NCI-H1436 treated with DMSO at 0.1 percent for 48 hours (cell line): ENCODE results near the gene PTPRN2.

ENCODE experiments used
- DNase-seq: peaks from one replicate; lab custom pipeline; 2025; lab: John Stamatoyannopoulos, UW

PTPRN2 gene

DNA sequence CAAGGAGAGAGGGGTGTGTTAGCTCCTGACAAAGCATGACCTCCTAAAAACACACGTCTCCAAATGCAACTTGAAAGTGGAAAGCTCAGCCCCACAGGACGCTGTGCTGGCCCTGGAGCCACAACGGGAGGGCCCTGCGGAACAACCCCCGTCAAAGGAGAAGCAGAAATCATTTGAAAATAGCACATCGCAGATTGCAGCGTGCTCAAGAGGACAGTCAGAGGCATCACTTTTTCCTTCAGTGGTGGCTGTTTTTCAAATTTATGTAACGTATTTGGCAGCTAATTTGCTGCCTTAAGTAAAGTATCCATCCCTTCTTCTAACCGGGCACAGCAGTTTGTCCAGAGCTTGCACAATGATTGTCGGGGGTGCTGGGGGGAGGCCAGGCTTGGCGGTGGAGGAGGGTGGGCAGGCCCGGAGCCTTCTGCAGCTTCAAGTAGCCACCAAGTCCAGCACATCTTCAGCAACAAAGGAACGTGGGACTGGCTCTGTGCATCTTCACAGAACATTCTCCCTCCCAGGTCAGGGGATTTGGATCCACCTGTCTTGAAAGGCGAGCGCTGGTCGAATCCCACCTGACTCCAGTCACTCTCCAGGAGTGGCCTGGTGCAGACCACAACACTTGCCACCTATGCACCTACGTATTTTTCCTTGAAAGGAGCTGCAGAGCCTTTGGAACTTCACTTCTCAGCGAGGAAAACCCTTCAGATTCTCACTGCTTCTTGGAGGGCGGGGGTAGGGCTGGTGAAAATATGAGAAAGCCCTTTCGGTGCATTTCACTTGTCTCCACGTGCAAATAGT is 904.5 kb downstream of the PTPRN2 start:
- no peak for DNase-seq

DNA sequence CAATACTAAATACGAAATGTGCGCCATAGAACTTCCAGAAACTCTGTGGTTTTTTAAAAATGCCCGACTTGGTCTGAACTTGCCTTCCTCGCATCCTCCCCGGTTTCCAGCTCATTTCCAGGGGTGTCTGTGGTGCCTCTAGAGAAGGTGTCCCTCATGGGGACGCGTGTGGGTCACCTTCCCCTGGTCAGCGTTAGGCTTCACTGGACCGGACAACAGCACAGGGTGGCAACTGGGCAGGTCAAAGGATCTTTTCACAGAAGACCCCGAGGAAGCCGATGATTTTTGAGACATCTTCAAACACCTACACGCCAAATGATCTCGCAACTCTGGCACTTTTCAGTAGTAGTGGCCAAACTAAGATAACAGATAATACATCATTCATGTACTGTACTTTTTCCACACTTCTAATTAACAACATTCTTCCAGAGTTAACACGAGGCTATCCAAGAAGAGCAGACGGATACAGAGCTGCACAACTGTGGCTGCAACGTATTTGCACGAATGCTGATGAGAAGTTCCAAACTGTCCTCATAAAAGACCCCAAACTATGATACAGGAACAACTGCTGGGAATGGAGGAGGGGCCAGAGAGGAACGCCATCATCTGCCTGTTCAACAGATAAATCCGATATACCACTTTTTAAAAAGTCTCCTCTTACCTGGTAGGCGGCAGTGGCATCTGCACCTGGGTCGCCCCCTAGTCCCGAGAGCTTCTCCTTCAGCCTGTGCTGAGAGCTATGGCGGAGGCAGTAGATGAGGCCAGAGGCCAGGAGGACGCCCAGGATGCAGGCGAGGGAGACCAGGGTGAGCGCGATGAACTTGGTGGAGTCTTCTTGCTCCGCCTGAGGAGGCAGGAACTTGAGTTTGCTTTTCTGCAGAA is 905.3 kb downstream of the PTPRN2 start:
- DNase-seq: no peak

DNA sequence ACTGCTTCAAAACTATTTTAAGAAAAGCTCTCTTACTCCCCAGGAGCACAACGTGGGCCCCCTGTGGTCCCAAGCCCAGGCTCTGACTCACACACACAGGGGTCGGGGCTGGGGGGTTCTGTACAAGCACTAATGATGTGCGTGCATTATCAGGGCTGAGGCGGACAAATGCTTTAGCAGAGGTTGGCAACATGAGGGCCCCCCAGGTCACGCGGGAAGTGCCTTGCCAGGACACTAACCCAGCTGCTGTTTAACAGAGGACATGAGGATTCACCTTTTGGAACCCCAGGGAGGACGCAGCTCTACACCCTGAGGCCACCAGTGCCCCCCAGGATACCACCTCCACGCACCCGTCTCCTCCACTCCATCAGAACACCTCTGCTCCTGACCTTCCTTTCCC is 908.0 kb downstream of the PTPRN2 start:
- no peak for DNase-seq

- no peak for DNase-seq
Measured at GRCh38 chr7:157678501-157678900, 909.1 kb downstream of the PTPRN2 start.

DNA sequence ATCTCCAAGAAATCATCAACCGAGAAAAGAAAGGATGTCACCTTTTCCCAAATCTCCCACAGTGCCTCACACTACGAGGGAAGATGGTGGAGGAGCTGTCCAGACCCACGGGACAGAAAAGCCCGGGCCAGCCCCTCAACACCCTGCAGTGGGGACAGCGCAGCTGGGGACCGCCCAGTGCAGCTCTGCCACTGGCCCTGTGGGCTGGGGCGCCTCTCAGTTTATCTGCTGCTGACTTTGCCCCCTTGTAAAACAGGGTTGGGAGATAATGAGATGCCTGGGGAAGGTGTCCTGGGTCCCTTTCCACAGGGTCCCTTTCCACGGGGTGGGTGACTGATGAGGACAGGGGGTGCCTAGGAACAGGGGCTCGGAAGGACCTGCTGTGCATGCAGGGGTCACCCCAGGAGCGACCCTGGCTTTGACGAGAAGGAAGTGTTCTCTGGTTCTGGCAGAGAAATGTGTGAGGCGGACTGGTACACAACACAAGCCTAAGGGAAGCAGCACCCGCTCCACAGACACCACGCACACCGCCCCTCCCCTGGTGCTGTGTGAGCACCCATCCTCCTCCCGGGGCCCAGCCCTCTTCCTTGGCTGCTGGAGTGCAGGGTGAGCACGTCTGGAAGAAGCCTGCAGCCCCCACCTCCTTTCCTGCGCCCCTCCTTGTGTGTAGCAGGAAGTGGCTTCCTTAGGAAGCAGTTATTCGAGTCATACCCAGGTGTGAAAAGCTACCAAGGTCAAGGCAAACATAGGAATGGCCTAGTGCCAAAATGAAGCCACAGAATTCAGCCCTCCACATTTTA is 911.0 kb downstream of the PTPRN2 start:
- no peak for DNase-seq

GRCh38 chr7:157676001-157676400 is 911.6 kb downstream of the PTPRN2 start:
- DNase-seq: no peak

GRCh38 chr7:157675427-157675927 is 912.1 kb downstream of the PTPRN2 start:
- no peak for DNase-seq

GRCh38 chr7:157674715-157675426 is 912.8 kb downstream of the PTPRN2 start:
- DNase-seq: no peak

DNA sequence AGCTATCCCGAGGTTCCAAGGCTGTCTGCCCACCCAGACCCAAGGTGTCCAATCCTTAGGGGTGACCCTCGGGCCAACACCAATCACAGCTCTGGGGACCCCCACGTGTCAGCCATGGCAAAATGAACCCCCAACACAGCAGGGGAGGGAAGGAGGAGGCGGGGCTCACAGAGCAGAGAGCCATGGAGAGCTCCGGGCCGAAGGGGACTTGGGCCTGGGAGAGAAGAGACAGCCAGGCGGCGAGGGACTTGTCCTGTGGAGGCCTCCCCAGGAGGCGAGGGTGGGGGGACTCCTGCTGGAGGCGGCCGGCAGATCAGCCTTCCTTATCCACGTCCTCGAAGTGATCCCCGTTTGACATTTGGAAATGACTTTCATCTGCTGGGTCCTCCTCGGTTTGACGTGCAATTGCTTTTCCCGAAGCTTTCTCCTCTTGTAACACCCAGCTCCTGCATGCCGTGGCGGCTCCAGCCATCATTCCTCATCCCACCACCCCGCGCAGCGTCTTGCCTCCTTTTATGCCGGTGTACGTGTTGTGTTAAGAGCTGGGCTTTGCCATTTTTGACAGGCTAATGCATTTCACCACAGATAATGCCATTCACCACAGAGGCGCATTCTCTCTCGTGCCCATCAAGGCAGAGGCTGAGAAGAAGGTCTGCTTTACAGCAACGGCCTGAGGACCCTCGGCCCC is 913.5 kb downstream of the PTPRN2 start:
- no peak for DNase-seq

DNA sequence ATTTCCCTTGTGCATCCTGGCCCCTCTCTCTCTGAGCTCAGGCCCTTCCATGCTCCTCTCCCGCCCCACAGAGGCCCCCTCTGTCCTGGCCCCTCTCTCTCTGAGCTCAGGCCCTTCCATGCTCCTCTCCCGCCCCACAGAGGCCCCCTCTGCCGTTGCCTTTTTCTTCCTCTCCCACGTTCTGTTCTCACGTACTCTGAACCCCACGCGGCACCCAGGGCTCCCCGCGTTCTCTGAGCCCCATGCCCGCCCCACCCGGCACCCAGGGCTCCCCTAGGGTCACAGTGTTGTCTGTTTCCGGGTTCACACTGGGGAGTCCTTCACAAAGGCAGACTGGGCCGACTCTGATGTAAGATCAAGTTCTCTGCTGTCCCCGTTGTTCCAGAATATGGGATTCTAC is 914.0 kb downstream of the PTPRN2 start:
- no peak for DNase-seq

DNA sequence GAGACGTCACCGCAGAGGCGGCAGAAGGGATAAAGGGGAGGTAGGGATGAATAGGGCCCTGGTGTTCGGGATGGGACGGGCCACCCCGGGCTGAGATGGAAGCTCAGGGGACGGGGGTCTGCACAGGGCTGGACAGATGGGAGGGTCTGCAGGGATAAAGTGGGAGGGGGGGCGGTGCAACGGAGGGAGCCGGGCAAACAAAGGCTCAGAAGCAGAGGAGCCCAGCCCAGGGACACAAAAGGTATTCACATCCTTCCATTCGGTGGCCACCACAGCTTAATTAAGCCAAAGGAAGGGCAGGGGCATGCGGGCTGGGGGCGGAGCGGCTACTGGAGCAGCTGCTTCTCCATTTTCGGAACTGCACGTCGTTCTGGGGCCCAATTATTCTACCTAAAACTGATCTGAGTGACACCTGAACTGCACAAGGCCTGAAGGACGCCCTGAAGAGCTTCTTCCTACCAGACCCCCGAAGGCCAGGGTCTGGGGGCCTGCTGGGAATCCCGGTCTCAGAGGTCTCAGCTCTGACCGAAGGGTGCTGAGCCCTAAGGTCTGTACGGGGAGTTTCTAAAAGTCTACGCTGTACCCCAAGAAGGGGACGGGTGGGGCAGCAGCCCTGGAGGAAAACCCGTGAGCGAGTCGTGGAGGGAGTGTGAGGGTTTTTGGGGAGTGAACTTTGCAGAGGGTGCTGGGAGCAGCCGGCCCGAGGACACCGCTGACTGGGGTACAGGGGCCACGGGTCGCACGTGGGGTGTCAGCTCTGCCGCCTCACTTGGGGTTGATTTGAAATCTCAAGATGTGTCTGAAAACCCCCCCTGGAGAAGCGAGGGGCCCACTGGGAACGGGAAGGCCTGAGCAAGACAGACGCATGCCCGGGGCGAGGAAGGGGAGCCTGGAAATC is 916.0 kb downstream of the PTPRN2 start:
- no peak for DNase-seq

- DNase-seq: no peak
Measured at GRCh38 chr7:157670490-157671357, 916.9 kb downstream of the PTPRN2 start.

DNA sequence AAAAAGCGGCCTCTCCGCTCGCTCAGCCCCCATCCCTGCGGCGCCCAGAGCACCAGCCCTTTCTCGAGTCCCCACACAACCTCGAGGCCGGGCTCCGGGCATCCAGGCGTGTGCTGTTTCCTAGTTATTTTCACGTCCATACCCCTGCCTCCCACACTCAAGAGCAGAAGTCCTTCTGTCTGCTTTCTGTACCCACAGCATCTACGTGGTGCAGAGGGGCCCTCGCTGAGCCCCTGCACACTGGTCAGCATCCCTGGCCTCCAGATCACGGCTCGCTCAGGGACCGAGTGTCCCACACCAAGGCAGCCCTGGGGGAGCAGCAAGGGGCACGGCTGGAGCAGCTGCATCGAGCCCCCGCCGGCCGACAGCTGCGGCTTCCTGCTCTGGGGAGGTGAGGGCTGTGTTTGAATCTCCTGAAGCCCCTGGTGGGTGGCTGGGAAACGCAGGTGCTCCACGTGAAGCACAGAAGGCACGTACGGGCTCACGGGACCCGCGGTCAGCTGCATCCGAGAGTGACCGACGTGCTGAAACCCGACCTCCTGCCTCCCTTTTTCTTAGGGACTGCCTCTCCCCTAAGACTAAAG is 917.8 kb downstream of the PTPRN2 start:
- no peak for DNase-seq

- no peak for DNase-seq
Measured at GRCh38 chr7:157668884-157669767, 918.5 kb downstream of the PTPRN2 start.

GRCh38 chr7:157668221-157668883 is 919.3 kb downstream of the PTPRN2 start:
- no peak for DNase-seq

DNA sequence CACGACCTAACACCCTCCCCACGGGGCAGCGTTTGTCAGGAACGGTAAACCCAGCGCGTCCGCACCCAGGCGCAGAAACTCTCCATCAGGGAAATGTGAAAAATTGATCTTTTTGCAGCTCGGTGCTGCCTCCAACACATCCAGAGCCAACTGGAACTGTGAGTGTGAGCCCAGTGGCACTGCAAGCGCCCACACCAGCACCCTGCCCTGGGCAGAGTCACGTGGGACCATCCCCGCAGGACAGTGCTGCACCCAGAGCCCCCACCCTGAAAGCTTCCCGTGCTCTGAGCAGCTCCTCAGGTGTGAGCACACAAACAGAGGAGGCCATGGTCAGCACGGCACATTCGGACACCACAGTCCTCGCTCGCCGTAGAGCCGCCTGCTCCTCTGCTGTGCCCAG is 919.9 kb downstream of the PTPRN2 start:
- DNase-seq: no peak

- DNase-seq: no peak
Measured at GRCh38 chr7:157667261-157667660, 920.4 kb downstream of the PTPRN2 start.
